ENCODE data around the gene ELL.

DNA sequence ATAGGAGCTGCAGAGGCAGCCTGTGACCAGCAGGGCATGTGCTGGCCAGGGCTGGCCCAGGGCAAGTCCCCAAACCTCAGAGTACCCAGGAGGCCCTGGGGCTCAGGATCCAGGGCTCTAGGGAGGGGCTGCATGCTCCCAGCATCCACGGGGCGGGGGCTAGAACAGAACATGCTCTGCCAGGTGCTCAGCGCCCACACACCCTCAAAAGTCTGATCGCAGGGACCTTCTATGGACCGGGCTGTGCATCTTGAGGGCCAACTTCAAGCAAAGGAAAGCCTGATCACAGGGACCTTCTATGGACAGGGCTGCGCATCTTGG is 33.5 kb downstream of the ELL start:
- TF ChIP-seq, protein P1, sequence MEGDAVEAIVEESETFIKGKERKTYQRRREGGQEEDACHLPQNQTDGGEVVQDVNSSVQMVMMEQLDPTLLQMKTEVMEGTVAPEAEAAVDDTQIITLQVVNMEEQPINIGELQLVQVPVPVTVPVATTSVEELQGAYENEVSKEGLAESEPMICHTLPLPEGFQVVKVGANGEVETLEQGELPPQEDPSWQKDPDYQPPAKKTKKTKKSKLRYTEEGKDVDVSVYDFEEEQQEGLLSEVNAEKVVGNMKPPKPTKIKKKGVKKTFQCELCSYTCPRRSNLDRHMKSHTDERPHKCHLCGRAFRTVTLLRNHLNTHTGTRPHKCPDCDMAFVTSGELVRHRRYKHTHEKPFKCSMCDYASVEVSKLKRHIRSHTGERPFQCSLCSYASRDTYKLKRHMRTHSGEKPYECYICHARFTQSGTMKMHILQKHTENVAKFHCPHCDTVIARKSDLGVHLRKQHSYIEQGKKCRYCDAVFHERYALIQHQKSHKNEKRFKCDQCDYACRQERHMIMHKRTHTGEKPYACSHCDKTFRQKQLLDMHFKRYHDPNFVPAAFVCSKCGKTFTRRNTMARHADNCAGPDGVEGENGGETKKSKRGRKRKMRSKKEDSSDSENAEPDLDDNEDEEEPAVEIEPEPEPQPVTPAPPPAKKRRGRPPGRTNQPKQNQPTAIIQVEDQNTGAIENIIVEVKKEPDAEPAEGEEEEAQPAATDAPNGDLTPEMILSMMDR (conservative IDR thresholded peaks at IDR 0.05): peak; percentile 44; the same call in 1 of the 2 replicates
- TF ChIP-seq EZH2 (IDR thresholded peaks at IDR 0.05; ENCODE audit: low read depth): no peak
